ENCODE data around the gene COL26A1.

Gene COL26A1

DNA sequence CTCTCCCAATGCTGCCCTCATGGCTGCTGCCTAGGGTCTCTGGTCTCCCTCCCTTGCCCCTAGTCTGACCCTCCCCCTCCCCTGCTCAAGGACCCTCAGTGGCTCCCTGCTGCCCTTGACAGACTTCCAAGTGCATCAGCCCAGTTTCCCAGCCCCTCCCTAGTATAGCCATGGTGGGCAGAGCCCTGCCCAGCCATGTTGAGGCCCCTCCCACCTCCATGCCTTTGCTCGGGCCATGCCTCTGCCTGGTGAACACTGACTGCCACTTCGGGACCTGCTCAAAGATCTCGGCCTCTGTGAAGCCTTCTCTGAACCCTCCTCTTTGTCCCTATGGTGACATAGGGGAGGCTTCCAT lies 193.2 kb downstream of the COL26A1 start:
- no peak for DNase-seq (ENCODE audit: low read depth in 1 of 2, low spot score in 1 of 2)
- H3K4me3 ChIP-seq (replicated peaks; ENCODE audit: insufficient read depth, low read length) = no peak overlapping the region
- H3K27ac ChIP-seq (replicated peaks) = no peak overlapping the region
- TF ChIP-seq GABPA (IDR thresholded peaks at IDR 0.05; ENCODE audit: low read depth) (no peak), POLR2AphosphoS5 (IDR thresholded peaks at IDR 0.05; ENCODE audit: low read depth) (no peak)
- no peaks in the 10 kb centered on the region for H3K27me3 ChIP-seq (ENCODE audit: insufficient read depth, poor library complexity, severe bottlenecking)

DNA sequence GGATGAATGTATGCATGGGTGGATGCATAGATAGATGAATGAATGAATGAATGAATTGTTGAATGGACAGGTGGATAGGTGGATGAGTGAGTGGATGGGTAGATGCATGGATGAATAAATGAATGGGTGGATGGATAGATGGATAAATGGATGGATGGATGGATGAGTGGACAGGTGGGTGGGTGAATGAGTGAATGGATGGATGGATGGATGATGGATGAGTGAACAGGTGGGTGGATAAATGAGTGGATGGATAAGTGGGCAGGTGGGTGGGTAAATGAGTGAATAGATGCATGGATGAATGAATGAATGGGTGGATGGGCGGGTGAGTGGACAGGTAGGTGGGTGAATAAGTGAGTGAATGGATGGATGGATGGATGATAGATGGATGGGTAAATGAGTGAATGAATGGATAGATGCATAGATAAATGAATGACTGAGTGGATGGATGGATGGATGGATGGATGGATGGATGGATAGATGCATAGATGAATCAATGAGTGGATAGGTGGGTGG lies 193.8 kb downstream of the COL26A1 start:
- Histone ChIP-seq H3K4me3 (replicated peaks; ENCODE audit: insufficient read depth, low read length) (no peak overlapping the region), H3K27me3 (ENCODE audit: insufficient read depth, poor library complexity, severe bottlenecking) (no peaks in the 10 kb centered on the region), H3K27ac (replicated peaks) (no peak overlapping the region)
- DNase-seq (ENCODE audit: low read depth in 1 of 2, low spot score in 1 of 2) = no peak
- TF ChIP-seq SPI1 (IDR thresholded peaks at IDR 0.05; ENCODE audit: borderline replicate concordance, low read depth) = no peak
- TF ChIP-seq, protein P1, sequence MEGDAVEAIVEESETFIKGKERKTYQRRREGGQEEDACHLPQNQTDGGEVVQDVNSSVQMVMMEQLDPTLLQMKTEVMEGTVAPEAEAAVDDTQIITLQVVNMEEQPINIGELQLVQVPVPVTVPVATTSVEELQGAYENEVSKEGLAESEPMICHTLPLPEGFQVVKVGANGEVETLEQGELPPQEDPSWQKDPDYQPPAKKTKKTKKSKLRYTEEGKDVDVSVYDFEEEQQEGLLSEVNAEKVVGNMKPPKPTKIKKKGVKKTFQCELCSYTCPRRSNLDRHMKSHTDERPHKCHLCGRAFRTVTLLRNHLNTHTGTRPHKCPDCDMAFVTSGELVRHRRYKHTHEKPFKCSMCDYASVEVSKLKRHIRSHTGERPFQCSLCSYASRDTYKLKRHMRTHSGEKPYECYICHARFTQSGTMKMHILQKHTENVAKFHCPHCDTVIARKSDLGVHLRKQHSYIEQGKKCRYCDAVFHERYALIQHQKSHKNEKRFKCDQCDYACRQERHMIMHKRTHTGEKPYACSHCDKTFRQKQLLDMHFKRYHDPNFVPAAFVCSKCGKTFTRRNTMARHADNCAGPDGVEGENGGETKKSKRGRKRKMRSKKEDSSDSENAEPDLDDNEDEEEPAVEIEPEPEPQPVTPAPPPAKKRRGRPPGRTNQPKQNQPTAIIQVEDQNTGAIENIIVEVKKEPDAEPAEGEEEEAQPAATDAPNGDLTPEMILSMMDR (IDR thresholded peaks at IDR 0.05; ENCODE audit: insufficient read depth, low read length) = no peak
- TF ChIP-seq GABPA (IDR thresholded peaks at IDR 0.05; ENCODE audit: low read depth) = no peak
- TF ChIP-seq, protein P2, sequence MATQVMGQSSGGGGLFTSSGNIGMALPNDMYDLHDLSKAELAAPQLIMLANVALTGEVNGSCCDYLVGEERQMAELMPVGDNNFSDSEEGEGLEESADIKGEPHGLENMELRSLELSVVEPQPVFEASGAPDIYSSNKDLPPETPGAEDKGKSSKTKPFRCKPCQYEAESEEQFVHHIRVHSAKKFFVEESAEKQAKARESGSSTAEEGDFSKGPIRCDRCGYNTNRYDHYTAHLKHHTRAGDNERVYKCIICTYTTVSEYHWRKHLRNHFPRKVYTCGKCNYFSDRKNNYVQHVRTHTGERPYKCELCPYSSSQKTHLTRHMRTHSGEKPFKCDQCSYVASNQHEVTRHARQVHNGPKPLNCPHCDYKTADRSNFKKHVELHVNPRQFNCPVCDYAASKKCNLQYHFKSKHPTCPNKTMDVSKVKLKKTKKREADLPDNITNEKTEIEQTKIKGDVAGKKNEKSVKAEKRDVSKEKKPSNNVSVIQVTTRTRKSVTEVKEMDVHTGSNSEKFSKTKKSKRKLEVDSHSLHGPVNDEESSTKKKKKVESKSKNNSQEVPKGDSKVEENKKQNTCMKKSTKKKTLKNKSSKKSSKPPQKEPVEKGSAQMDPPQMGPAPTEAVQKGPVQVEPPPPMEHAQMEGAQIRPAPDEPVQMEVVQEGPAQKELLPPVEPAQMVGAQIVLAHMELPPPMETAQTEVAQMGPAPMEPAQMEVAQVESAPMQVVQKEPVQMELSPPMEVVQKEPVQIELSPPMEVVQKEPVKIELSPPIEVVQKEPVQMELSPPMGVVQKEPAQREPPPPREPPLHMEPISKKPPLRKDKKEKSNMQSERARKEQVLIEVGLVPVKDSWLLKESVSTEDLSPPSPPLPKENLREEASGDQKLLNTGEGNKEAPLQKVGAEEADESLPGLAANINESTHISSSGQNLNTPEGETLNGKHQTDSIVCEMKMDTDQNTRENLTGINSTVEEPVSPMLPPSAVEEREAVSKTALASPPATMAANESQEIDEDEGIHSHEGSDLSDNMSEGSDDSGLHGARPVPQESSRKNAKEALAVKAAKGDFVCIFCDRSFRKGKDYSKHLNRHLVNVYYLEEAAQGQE (IDR thresholded peaks at IDR 0.05; ENCODE audit: insufficient replicate concordance, low read depth) = no peak
- TF ChIP-seq POLR2AphosphoS5 (IDR thresholded peaks at IDR 0.05; ENCODE audit: low read depth) = no peak

DNA sequence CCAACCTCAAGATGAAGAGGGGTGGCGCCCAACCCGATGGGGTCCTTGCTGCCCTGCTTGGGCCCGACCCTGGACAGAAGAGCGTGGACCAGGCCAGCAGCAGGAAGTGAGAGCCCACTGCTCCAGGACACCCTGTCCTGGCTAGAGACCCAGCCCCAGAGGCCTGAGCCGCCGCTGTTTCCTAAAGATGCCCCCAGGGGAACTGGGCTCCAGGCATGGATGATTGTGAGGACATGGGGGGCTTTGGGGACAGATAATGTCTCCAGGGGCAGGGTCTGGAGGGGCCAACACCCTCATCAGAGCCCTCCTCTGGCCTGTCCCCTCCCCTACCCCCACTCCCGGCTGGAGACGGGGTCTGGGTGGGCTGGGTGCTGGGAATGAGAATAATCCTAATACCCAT lies 194.7 kb downstream of the COL26A1 start:
- no peak for DNase-seq (ENCODE audit: low read depth in 1 of 2, low spot score in 1 of 2)
- TF ChIP-seq GABPA (IDR thresholded peaks at IDR 0.05; ENCODE audit: low read depth) (no peak), SPI1 (IDR thresholded peaks at IDR 0.05; ENCODE audit: borderline replicate concordance, low read depth) (no peak), POLR2AphosphoS5 (IDR thresholded peaks at IDR 0.05; ENCODE audit: low read depth) (no peak)
- TF ChIP-seq, protein P2 (IDR thresholded peaks at IDR 0.05; ENCODE audit: insufficient replicate concordance, low read depth) = no peak
- no peak overlapping the region for H3K27ac ChIP-seq (replicated peaks)
- H3K27me3 ChIP-seq (ENCODE audit: insufficient read depth, poor library complexity, severe bottlenecking) = no peaks in the 10 kb centered on the region
- no peak overlapping the region for H3K4me3 ChIP-seq (replicated peaks; ENCODE audit: insufficient read depth, low read length)

DNA sequence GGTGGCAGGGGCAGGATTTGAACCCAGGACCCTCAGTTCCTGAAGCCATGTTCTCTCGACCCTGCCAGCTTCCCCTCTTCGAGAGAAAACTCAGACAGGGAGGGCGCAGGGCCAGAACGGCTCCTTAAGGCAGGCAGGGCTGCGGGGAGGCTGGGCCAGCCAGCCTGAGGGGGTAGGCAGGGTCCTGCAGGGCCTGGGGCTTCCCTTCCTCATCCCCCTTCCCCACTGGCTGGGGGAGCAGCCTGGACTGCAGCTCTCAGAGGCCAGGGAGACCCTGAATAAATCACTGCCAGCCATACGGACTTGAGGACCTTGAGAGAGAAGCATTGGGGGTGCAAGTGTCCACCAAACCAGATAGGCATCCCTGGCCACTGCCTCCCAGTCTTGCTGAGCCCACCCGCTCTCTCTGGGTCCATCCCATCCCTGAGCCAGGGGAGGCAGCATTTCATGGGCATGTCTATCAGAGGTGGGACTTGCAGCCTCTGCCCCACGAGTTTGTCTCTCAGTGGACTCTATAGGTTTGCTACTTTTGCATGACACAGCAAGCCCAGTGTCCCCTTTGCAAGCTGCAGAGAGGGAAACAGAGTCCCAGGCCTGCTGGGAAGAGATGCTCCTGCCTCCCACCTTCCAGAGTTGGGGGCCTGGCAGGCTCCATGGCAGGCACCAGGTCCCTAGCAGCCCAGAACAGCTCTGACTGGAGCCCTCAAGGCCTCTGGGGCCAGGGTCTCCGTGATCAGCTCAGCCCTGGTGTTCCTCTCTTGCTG lies 195.5 kb downstream of the COL26A1 start:
- Histone ChIP-seq H3K27me3 (ENCODE audit: insufficient read depth, poor library complexity, severe bottlenecking) (no peaks in the 10 kb centered on the region), H3K27ac (replicated peaks) (no peak overlapping the region), H3K4me3 (replicated peaks; ENCODE audit: insufficient read depth, low read length) (no peak overlapping the region)
- DNase-seq (ENCODE audit: low read depth in 1 of 2, low spot score in 1 of 2) = no peak
- TF ChIP-seq, protein P2 (IDR thresholded peaks at IDR 0.05; ENCODE audit: insufficient replicate concordance, low read depth) = no peak
- TF ChIP-seq POLR2AphosphoS5 (IDR thresholded peaks at IDR 0.05; ENCODE audit: low read depth) (no peak), GABPA (IDR thresholded peaks at IDR 0.05; ENCODE audit: low read depth) (no peak), SPI1 (IDR thresholded peaks at IDR 0.05; ENCODE audit: borderline replicate concordance, low read depth) (no peak)
- TF ChIP-seq, protein P1 (IDR thresholded peaks at IDR 0.05; ENCODE audit: insufficient read depth, low read length) = no peak
